Stimulated activated CD8-positive, alpha-beta memory T cell treated with anti-CD3 and anti-CD28 coated beads, Interleukin-2, amount 100 ng/mL, for 48 hours (primary cell): ENCODE measurements around the gene RERG.

Experiments
- DNase-seq, 2 donors: peaks; one replicate each; pipeline ENCODE4 v3.0.0-alpha.2; 2020; ENCODE audit warnings: low read depth in 2 of 2

Gene RERG

DNA sequence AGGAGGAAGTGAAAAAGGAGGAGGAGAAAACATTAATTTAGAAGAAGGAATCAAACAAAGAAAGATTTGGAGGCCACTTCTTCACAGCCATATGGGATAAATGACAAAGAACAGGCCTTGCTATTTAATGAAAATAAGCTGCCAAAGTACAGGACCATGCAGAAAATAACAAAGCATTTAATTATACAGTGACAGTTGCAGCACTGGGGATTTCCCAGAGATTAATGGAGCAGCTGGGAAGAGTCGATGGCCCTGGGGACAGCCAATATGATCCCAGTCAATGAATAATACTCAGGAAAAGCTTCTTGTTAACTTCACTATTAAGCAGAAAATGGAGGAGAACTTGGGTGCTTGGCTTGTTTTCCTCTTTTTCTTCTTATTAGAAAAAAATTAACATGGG, 34.6 kb downstream of the RERG start:
- DNase-seq = no peak

DNA sequence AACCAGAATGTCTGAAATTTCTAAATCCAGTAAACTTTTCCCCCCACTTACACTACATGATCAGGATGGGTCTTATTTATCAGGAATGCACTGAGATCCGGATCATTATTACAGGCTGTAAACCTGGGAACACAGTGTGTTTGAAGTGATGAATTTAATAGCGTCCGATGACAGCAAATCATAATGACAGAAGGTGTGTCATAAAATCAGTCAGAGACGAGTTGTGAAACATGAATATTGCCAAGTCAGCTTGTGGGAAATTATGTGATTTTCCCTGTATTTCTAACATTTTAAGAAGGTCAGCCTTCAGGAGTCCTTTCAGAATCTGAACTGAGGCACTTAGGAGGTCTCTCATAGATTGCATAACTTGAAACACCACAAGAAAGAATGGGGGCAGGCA, 36.7 kb downstream of the RERG start:
- no peak for DNase-seq

DNA sequence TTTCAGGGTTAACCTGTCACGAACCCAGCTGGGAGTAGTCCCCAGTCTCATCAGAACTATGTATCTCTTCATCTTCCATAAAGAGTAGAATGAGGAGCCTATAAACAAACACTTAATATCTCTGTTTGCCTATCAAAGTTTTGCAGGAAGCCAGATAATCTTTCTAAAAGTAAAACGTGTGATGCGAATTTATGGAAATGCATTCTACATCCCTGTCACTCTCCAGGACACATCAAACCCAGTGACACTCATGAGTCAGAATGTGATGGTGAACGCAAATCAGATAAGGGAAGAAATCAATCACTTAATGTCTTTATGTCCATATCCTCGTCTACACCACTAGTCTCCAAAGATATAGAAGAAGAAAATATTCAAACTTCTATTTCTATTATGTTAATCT, 37.4 kb downstream of the RERG start:
- no peak for DNase-seq

DNA sequence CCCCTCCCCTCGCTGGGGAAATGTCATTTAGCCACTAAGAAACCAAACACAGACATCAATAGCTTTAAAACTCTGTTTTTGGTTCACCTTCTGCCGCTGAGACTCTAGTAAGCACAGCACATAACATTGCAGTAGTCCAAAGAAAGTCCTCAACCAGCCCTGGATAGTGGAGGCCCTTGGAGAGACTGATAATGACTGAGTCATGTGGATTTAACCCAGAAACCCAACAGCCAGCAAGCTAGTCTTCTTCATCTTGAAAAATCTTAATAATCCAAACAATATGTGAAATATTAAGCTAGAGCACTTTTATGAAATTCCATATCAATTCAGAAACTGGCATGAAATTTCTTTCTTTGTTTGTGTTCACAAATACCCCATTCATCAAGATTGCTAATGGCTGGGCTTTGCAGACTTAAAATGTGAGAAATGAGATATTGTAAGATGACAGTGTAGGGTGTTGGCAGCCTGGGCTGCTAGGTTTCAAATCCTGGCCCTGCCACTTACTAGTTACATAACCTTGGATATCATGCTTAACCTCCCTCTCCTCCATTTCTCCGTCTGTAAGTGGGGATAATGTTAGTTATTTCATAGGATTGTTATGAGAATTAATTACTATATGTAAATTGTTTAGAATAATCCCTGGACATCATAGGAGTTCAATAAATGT, 40.1 kb downstream of the RERG start:
- no peak for DNase-seq

DNA sequence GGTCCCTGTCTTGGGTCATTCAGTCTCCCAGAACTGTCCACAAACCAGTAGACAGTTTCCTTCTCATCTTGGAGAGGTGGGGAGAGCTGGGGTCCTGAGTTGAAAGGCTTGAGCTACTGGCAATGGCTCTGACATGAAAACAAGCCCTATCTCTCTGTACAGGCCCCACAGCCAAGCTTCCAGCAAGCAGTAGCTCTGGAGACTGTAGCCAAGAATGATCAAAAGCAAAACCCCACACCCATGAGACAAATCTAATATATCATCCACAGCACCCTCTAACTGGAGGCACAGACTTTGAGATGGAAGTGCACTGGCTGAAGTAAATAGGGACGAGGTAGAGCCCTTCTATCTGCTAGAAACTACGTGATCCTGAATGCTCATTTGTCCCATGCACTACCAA, 40.9 kb downstream of the RERG start:
- DNase-seq = no peak

DNA sequence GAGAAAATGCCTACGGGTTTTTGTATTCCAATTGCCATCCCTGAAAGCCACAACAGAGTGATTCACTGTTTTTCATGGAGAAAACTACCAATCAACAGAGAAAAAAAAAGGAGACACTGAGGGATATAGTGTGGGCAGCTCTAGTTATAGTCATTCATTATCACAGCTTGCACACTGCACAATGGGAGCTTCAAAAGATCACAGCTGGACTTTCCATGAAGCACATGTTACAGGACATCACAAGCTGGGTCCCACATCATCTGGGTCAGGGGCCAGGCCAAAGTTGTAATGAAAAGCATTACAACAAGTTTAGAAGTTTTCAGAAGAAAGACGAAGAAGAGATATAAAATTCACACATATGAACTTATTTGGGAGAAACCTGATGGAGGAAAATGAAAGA, 41.5 kb downstream of the RERG start:
- DNase-seq = no peak

DNA sequence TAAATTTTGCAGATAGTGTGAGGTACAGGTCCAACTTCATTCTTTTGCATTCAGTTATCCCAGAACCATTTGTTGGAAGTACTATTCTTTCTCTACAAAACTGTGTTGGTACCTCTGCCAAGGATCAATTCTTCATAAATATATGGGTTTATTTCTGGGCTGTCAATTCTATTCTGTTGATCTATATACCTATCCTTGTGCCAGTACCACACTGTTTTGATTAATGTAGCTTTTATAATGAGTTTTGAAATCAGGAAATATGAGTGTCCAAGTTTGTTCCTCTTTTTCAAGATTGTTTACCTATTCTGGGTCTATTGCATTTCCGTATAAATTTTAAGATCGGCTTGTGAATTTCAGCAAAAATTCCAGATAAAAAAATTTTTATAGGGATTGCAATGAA, 48.1 kb downstream of the RERG start:
- DNase-seq = no peak

DNA sequence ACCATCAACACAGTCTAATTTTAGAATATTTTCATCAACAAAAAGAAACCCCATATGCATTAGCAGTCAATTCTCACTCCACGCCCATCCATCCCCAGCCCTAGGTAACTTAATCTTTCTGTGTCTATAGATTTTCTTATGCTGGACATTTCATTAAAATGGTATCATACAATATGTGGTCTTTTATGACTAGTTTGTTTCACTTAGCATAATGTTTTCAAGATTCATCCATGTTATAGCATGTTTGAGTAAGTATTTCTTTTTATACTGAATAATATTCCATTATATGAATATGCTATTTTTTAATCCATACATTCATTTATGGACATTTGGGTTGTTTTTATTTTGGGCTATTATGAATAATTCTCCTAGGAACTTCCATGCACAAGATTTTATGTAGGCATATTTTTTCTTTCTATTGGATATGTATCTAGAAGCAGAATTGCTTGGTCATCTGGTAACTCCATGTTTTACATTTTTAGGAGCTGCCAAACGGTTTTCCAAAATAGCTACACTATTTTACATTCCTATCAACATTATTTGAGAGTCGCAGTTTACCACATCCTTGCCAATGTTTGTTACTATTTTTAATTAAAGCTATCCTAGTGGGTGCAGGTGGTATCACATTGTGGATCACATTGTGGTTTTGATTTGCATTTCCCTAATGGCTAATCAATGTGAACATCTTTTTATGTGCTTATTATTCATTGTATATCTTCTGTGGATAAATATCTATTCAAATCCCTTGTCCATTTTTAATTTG, 49.0 kb downstream of the RERG start:
- no peak for DNase-seq

DNA sequence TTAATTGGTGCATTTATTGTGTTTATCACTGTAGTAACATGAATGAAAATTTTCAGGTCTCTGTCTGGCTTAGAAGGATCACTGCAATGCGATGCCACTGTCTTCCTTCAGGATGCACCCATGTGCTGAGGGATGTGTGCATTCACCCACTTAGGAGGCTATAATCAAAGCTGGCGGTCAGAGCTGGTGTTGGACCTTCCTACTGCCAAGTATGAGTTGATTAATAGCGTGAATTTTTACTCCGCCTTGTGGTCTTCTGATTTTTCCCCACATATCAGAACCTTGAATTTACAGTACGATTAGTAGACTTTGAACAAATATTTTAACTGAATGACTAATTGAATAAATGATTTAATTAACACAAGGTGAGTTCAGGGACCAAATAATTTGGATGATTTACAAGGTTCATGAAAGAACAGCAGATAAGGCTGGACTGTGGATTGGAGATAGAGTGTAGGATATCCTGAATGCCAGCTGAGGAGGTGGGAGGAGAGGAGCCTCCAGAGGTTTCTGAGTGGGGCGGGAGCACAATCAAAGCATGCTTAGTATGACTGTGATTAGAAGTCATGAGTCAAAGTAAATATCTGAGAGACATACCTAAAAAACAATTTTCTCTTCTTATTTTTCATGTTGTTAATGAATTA, 50.1 kb downstream of the RERG start:
- DNase-seq = no peak

DNA sequence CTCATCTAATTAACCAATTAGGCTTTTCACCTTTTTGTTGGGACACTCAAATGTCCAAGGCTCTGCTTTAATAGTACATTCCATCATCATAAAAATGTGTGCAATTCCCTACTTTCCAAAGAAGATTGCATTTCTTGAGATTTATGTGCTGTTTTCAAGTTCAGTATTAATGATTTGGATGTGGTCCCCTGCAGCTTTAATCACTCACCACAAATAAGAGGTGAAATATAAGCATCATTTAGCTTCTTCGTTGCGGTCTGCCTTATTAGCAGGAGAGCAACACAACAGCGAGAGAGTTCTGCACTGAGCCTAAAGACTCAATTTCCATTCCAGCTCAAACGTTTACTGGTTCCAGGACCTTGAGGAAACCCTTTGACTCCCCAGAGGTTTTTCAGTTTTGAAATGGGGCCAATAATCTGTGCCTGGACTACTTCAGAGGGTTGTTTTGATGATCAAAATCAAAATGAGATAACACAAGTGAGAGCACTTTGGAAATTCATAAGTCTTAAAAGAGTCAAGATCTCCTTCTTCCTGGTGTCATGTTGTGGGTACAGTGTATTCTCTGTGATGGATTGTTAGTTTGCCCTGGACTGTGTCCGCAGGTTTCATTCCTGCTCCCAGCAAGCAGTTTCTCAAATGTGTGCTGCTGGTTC, 53.1 kb downstream of the RERG start:
- DNase-seq = no peak

DNA sequence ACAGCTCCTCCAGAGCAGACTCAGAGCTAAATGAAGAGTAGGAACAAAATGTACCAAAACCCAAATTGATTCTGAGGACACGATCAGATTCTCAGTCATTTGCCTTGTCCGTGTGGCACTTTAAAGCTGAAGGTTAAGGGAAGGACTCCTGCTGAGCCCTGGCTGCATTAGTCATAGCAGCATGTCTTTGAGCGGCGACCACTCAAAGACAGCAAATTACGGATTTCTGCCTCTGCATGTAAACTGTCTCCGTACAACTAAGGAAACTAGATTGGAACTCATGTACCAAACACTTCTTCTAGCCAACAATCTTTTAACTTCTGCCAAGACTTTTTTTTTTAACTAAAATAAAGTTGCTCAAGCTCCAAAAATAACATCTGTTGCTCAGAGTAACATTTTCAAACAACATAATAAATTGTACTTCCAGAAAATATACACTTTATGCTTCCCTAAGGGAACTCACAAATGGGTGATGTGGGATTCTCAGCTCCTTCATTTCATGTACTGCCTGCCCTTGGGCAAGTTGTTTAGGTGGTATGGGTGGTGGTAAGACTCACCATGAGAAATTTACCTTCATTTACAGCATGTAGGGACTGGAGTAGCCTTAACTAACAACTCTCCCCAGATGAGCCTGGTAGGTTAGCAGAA, 56.1 kb downstream of the RERG start:
- no peak for DNase-seq

DNA sequence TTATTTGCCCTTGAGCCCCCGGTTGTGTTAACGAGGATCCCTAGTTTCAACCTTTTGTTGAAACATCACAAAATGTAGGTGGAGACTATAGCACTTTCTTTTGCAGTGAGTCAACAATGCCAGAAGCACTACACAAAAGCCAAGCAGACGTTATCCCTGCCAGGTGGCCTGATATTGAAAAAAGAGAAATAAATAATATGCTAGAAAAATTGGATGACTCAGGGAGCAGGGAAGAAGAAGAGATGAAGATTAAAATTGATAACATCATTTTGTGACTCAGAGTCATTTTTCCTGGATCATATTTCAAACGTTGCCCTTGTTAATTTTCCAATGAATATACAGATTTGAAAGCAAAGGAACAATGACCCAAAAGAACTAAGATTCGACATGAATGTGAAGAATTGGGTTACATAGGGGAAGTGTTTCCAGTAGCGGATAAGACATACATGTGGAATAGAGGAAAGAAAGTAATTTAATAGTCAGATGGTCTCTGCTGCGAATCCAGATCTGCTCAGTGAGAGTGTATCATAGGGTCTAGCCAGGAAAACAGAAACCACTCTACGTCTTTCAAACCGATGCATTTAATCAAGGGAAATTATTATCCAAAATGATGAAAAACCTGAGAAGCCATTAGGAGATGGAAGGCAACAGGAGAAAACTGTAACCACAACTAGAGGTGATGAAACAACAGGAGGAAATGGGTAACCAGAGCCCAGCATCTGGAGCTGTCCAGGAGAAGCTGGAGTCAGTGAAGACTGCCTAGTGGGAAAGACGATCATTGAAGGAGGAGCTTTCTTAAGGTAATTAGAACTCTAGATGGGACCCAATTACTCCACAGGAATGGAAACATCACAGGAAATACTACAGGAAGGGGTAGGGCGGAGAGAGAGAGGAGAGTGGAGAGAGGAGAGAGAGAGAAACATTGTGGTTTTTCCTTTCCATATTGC, 57.9 kb downstream of the RERG start:
- DNase-seq = no peak

DNA sequence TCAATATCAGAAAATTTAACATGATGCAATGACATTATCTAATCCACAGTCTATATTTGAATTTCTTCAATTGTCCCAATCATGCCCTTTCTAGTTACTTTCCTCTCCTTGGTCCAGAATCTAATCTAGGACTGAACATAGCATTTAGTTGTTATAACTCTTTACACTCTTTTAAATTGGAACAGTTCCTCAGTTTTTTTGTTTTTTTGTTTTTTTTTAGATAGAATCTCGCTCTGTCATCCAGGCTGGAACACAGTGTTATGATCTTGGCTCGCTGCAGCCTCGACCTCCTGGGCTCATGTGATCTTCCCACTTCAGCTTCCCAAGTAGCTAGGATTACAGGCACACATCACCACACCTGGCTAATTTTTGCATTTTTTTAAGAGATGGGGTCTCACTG, 63.1 kb downstream of the RERG start:
- no peak for DNase-seq

DNA sequence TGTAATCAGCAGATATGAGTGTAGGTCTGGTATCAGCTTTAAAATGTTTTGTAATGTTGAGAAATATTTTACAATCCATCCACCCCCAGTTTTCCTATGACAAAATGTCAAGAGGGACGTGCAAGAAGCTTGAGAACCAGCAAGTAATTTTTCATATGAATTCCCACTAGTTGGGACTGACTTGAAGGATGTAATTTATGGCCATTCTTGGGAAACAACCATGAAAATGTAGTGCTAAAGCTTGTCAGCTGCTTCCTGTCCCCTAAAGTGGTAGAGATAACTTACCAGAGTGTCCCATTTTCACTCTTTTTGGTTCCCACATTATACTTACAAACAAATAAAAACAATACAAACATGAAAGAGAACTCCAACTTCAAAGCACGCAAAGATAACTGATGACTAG, 63.9 kb downstream of the RERG start:
- DNase-seq = no peak

DNA sequence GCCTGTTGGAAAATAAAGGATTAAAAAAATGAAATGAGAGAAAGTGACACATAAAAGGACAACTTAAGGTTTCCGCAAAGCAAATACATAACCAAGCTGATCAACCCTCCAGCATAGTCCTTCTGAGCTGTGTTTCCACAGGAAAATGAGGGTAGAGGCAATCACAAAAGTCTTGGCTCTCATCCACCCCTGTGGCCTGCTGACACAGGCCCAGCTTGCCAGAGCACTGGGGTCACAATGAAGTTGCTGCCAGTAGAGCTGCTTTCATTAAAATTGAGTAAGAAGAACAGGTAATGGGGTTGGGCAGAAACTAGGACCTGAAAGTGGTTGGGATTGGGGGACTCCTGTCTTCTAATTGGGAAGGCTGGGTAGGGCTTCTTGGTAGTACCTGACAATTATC, 65.9 kb downstream of the RERG start:
- DNase-seq = no peak

DNA sequence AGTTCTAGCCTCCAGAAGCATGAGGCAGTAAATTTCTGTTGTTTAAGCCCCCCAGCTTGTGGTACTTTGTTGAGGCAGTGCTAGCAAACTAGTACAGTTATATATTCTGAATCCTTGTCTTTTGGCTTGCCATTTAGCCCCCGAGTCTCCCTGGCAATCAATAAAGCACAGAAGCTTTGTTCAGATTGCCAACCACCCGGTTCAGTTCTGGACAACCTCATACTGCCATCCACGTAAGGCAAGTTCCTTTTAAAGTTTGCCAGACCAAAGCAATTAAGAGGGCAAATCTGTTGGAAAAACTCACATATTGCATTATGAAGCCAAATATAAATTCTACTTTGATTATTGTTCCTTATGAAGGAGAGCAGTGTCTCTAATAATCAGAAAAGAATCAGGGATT, 67.1 kb downstream of the RERG start:
- DNase-seq = no peak

DNA sequence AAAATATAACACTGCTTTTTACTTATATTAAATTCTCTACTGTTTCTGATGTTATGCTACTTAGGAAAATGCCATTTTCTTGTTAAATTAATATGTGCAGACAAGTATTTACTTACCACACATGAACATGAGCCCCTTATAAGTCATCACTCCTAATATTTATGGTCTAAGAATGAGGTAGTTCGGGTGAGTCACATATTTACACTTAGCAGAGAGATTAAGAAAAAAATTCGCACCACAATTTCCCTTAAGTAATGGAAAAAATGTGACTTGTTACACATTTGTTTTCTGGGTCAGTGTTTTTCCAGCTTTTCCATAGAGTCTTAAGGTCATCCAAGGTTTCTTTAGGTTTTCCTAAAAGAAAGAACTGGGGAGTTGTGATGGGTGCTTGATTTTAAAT, 68.3 kb downstream of the RERG start:
- DNase-seq = no peak

DNA sequence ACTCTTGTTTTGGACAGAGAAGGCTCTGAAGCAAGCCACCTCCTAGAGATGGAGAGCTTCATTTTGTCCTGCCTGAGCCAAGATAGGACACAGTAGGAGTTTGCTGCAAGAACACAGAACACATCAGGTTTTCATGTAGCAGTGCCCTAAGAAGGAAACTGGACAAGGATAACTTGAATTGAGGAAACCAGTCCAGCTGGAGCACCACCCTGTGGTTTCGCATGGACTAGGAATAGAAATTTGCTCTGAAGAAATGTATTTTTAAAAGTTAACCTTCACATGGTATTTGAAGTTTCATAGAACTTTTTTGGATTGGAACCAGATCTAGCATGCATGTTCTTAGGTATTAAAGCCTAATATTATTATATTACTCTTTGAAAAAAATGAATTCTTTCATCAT, 68.8 kb downstream of the RERG start:
- DNase-seq = no peak

DNA sequence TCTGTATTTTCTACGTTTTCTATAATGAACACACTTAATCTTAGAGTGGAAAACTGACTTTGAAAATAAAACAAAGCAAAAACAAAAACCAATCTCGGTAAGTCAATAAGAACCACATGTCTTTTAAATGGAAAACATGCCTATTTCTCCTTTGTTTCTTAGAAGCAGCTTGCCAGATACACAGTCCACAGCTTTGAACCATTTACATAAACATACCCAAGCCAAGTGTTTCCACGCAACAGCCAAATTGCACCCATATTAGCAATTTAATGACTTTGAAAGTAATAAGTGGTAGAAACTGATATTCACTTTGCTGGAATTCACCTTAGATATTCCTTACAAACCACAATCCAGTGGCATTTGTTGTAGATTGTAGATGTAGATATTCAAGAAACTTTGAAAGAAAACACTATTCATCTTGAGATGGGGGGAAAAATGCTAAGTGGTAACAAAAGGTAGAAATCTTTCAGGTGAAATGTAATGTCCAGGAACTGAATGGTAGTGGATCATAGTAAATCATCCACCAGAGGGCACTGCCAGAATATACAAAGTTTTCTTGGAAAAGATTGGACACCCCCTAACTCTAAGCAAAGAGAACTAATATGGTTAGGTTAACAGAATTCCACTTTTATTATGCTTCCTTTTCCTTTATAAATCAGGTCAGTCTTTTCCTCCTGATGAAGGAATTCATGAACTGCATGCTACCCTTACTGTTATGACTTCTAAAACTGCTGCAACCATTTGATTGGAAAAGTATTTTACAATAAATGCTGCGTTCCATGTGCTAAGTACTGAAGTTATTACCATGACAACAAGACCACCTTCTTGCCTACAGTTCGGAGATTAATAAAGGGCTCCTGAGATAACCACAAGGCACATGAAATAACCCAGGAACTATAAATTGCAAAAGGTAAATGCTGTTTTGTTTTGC, 69.8 kb downstream of the RERG start:
- no peak for DNase-seq

DNA sequence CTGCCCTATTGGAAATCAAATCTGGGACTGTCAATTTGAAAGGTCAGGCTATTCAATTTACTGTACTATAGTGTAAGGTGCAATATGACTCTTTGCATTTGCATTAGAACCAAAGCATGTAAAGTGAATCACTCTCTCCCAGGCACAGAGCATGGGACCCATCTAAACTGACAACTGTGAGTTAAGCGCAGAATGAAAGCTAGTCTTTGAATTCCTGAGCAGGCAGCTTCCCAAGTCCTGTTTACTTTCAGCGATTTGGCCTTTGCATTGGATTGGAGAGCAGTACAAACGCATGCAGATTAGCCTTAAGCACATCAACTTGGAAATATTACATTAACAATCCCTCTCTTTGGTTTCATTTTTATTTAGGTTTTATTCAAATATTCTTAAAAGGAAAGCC, 74.6 kb downstream of the RERG start:
- DNase-seq = no peak
